Suppressor macrophage treated with lipopolysaccharide for 1 hour (primary cell): Measurements from ENCODE around the gene GNG13.
"Not testable (repeated sequence)": the region's sequence is repeated elsewhere in the genome, so short reads cannot be mapped to it uniquely, and the experiment has no call there.

ENCODE experiments used
- DNase-seq, 3 donors: peaks; one replicate each; pipeline ENCODE4 v3.0.0-alpha.2; 2020 to 2022

The GNG13 gene

DNA sequence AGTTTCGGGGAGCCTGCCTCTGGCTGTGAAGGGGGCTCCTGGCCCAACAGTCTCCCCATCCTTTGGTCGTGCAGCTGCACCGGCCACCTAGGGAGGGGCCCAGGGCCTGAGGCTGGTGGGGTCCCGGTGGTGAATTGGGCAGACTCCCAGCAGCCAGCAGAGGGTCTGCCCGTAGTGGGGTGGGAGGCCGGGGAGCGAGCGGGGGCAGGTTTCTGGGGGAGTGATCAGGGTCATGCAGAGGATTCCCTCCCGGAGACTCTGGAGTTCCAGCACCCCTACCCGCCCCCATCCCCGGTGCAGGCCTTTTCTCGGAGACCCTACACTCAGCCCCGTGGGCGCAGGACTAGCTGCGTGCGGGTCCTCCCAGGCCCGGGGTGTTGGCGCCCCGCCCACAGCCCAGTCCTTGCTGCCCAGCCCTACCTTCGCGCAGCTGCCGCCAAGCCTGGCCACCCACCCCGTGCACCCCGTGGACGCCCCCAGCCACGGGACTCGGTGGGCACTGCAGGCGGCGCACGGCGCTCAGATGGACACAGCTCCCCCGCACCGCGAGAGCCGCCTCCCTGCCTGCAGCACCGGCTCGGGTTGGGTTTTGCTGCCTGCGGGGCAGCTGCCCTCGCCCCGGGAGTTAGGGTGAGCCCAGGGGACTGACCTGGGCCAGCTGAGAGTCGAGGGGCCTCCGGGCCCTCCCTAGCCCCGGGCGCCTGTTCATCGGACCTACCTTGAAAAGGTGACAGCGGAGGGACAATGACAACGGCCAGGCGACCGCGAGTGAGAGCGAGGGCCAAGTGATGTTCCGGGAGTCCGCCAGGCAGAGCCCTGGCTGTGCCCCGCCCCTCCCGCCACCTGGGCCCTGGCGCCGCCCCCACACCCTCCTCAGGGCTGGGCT, at the start of gene GNG13:
Gene GNG13 (minus strand): TSS at position 787 of the 886 bp plus-strand sequence. CDS start 1,657 bp downstream, outside the sequence.
- no peak for DNase-seq

DNA sequence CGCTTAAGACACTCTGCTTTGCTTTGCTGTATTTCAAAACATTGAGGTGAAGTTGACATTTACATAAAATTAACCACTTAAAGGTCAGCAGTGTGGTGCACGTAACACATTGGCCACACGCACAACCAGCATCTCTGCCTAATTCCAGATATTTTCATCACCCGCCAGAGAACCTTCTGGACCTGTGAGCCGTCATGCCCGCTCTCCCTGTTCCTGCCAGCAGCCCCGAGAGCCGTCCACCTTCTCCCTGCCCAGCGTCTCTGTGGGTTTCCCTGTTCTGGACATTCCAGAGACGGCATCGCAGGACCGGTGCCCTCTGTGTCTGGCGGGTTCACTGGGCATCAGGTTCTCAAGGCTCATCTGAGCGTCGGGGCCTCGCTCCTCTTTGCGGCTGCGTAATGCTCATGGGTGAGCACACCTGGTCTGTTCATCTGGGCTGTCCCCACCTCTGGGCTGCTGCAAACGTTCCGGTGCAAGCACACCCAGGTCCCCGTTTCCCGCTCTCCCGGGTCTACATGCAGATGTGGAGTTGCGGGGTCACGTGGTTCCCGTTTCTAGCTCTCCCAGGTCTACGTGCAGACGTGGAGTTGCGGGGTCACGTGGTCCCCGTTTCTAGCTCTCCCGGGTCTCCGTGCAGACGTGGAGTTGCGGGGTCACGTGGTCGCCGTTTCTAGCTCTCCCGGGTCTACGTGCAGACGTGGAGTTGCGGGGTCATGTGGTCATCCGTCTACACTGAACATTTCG, 48.1 kb upstream of the GNG13 start:
- no peak for DNase-seq

DNA sequence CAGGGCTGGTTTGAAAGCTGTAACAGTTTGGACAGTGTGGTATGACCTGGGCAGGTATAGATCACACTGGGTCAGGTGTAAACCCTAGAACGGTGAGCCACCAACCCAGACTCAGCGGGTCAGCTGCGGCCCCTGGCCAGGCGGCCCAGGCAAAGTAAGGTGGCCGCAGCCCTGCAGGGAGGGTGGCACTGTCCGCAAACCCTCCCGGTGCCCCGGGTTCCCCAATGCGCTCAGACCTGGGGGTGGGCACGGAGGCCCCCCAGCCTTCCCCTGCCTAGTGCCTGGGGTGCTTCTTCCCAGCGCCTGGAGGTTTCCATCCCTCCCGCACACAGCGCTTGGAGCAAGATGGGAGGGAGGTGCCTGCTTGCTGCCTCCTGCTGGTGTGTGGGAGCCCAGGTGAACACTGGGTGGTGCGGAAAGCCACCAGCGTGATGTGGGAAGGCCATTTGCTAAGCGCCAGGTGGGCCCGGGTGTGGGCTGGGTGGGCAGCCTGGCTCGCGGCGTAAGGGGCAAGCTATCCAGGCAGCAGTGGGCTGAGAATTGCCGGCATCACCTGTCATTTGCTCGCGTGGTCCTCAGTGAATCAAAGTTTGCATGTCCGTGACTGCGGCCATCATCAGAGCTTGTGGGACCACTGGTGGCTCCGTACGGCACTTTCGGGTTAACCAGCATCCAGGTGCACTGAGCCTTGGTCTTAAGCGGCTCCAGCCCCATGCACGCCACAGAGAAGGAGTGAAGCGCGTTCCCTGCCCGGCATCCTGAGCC, 47.3 kb upstream of the GNG13 start:
- no peak for DNase-seq

DNA sequence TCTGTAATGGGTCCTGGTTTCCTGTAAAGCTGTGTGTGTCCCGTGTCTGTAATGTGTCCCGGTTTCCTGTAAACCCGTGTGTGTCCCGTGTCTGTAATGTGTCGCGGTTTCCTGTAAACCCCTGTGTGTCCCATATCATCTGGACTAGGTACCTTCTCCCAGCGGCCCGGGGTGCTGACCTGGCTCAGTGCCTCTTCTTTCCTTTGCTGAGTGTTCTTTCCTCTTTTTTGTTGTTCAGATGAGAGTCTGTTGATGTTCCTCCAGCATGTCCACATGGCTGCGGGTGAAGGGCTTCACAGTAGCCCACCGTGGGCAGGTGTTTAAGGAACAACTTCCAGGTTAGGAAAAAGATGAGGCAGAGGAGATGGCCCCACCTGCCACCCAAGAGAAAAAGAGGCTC, 46.6 kb upstream of the GNG13 start:
- DNase-seq: no peak

- DNase-seq: no peak
These were observed 44.8 kb upstream of the GNG13 start for GRCh38 chr16:845351-845745.

DNA sequence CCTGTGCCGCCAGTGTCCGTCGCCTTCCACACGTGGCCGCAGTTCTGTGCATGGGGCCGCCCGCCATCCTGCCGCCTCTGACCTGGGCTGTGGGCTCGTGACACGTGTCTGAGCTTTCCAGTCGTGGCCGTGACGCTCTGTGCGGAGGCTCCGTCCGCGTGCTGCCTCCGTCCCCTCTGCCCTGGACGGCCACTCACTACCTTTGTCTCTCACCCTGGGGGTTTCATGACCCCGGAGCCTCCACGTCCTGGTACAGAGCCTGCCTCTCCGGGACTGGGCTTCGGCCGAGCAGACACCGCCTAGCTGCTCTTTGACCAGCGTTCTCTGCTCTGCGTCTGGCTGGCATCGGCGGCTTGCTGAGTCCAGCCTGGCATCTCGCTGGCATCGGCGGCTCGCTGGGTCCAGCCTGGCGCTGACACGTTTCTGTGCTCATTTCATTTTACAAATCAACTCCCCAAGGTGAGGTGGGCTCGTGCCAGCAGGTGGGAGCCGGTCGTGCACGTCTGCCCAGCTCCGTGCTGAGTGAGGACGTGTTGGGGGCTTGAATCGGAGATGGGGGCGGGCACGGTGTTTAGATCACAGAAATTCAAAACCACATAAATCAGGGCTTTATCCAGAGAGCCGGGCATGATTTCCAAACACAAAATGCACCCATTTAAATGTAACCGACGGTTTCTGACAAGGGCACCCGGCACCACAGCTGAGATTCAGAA, 44.3 kb upstream of the GNG13 start:
- no peak for DNase-seq

GRCh38 chr16:843771-844170, 43.2 kb upstream of the GNG13 start:
- no peak for DNase-seq

- DNase-seq: no peak
These were observed 42.4 kb upstream of the GNG13 start for GRCh38 chr16:842711-843560.

GRCh38 chr16:842061-842476, 41.5 kb upstream of the GNG13 start:
- no peak for DNase-seq

- no peak for DNase-seq
These were observed 41.0 kb upstream of the GNG13 start for GRCh38 chr16:841455-842060.

DNA sequence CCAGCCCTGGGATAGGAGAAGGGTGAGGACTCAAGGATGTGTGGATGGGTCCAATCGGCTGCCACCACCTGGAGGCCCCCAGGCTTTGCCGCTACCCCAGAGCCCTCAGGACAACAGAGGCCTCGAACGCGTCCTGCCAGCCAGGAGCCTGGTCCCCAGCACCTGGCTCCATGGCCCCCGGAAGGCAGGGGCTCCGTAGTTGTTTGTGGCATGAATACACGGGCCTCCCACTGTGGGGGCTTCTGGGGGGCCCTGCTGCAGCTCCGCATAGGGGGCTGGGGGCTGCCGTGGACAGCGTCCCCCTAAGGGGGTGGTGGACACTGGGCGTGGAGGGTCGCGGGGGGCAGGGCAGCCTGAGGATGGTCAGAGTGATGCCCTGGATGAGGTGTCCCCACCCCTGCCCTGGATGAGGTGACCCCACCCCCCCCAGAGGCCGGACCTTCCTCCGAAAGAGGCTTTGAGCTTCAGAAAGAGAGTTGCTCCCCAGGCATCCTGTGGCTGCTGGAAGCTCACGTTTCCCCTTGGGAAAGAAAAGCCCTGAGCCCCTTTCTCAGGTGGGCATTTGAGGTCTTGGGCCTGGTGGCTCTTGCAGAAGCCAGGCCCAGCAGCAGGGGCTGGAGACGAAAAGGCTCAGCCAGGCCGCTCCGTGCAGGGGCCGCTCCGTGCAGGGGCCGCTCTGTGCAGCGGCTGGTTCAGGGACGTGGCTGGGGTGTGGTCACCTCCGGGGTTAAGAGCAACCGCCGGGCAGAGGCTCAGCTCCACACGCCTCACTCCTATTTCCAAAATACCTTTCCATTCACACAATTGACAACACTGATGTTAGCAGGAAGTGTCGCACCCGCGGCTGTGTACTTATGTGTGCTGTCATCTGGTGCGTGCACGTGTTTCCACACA, 40.3 kb upstream of the GNG13 start:
- no peak for DNase-seq

- DNase-seq: no peak
These were observed 39.3 kb upstream of the GNG13 start for GRCh38 chr16:839643-840408.

GRCh38 chr16:838741-839140, 38.2 kb upstream of the GNG13 start:
- DNase-seq: no peak

DNA sequence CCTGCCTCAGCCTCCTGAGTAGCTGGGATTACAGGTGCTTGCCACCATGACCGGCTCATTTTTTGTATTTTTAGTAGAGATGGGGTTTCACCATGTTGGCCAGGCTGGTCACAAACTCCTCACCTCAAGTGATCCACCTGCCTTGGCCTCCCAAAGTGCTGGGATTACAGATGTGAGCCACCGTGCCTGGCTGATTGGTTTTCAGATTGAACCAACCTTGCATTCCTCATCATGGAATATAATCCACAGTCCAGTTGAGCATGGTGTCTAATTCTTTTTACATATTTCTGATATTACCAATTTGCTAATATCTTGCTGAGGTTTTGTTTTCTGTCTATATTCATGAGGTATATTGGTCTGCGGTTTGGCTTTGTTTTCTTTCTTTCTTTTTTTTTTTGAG, 36.3 kb upstream of the GNG13 start:
- DNase-seq: not testable (repeated sequence)

GRCh38 chr16:836221-836620, 35.7 kb upstream of the GNG13 start:
- DNase-seq: no peak

- no peak for DNase-seq
These were observed 34.8 kb upstream of the GNG13 start for GRCh38 chr16:835373-835772.

GRCh38 chr16:833411-833810, 32.9 kb upstream of the GNG13 start:
- DNase-seq: no peak

- DNase-seq: no peak
These were observed 32.3 kb upstream of the GNG13 start for GRCh38 chr16:832652-833336.
